ENCODE measurements around the gene TMUB2. TPM values are rescaled to one million over a fixed set of nuclear protein-coding genes. Genes with fewer than 3 reads are reported as not detected.
"Not testable (repeated sequence)": the region's sequence is repeated elsewhere in the genome, so short reads cannot be mapped to it uniquely, and the experiment has no call there.

TMUB2 gene
- total RNA-seq, 2 donors from 2014 or later = 52.2 to 53.1 TPM

DNA sequence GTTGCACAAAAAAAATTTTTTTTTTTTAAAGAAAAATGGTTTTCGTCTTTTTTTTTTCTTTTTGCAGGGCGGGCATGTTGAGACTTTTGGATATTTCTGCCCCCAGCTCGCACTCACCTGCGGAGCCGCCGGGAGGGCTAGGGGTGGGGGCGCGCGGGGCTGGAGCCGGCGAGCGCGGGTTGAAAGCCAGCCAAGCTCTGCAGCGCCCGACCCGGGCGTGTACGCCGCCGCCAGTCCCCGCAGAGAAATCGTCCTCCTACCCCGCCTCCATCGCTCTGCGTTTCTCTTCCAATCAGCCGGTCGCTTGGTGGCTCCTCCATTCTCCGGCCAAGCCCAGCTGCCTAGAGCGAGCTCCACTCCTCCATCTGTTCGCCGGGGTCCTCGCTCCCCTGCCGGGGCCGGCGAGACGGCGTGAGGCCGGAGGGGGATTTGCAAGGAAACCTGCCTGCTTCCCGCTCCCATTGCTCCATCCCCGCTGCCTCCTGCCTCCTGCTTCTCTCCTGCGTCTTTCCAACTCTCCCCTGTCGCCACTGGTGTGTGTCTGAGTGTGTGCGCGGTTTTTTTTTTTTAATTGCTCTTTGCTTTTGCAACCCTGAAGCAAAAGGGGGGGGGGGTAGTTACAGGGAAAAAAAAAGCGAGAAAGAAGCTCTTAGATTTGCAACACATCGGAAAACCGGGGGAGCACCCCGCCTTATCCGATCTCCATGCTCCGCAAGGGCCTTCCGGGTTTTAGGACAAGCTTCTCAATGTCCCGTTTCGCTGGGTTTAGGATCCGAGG, 34.5 kb downstream of the TMUB2 start:
- ATAC-seq (peak; percentile 33), DNase-seq (peak; percentile 43 to 53 (median 48))
- no peaks in the 10 kb centered on the region for H3K27me3 Mint-ChIP-seq
- peak overlapping the region; percentile 93 for H3K27ac Mint-ChIP-seq
- peaks cover 7% of the 10 kb centered on the region for H3K36me3 Mint-ChIP-seq (ENCODE audit: low read depth)
- no peaks in the 10 kb centered on the region for H3K9me3 ChIP-seq (ENCODE audit: control insufficient read depth, low read length, poor library complexity, severe bottlenecking)
- H3K4me3 Mint-ChIP-seq = peak overlapping the region; percentile 99
- peaks cover 26% of the 10 kb centered on the region for H3K4me1 Mint-ChIP-seq

GRCh38 chr17:44221862-44222111, 35.0 kb downstream of the TMUB2 start:
- H3K4me1 Mint-ChIP-seq = peaks cover 21% of the 10 kb centered on the region
- H3K9me3 ChIP-seq (ENCODE audit: control insufficient read depth, low read length, poor library complexity, severe bottlenecking) = no peaks in the 10 kb centered on the region
- peak overlapping the region; percentile 93 for H3K27ac Mint-ChIP-seq
- peaks cover 4% of the 10 kb centered on the region for H3K36me3 Mint-ChIP-seq (ENCODE audit: low read depth)
- H3K27me3 Mint-ChIP-seq = no peaks in the 10 kb centered on the region
- DNase-seq (no peak), ATAC-seq (no peak)
- peak overlapping the region; percentile 99 for H3K4me3 Mint-ChIP-seq

DNA sequence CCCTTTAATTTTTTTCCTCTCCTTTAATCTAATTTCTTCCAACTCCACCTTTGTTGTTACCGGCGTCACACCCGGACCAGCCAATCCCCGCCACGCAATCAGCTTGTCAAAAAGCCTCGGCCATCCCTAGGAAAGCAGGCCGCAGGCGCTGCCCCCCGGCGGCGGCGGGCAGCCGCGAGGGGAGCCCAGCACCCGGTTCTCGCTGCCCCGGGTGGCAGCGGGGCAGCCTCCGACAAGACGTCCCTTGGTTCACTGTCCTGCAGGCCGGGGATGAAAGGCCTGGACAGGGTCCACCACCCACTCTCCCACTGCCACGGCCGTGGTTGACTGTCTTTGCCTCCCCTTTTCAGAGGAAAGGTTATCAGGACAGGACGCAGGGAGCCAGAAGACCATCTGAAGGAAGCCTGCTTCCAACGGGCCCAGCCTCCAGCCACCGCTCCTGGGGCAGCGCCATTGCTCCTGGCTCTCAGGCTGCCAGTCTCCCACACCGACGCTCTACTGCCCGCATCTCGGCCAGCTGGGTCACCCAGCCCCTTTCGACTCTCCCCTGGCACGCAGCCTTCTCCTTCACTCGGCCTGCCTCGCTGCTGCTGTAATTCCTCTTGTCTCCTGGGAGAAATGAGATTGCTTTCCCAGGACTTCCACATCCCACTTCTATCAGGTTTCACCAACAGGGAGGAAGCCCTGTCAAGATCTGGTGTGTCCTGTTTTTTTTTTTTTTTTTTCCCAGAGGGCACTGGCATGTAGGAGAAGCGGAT, 35.5 kb downstream of the TMUB2 start:
- H3K36me3 Mint-ChIP-seq (ENCODE audit: low read depth) = peaks cover 3% of the 10 kb centered on the region
- H3K27me3 Mint-ChIP-seq = no peaks in the 10 kb centered on the region
- DNase-seq (peak in 2 of 3 donors; percentile 25 to 34), ATAC-seq (no peak)
- H3K27ac Mint-ChIP-seq = peak overlapping the region; percentile 93
- peak overlapping the region; percentile 99 for H3K4me3 Mint-ChIP-seq
- no peaks in the 10 kb centered on the region for H3K9me3 ChIP-seq (ENCODE audit: control insufficient read depth, low read length, poor library complexity, severe bottlenecking)
- peaks cover 17% of the 10 kb centered on the region for H3K4me1 Mint-ChIP-seq

GRCh38 chr17:44223541-44224071, 36.8 kb downstream of the TMUB2 start:
- ATAC-seq (no peak), DNase-seq (no peak)
- no peak overlapping the region for H3K27ac Mint-ChIP-seq

GRCh38 chr17:44229090-44229489, 42.3 kb downstream of the TMUB2 start:
- H3K4me1 Mint-ChIP-seq = no peaks in the 10 kb centered on the region

More at GRCh38 chr17:44223541-44224071, 36.8 kb downstream of the TMUB2 start:
- H3K27me3 Mint-ChIP-seq = no peaks in the 10 kb centered on the region
- peaks cover 3% of the 10 kb centered on the region for H3K36me3 Mint-ChIP-seq (ENCODE audit: low read depth)
- H3K4me3 Mint-ChIP-seq = peak overlapping the region; percentile 49
- H3K9me3 ChIP-seq (ENCODE audit: control insufficient read depth, low read length, poor library complexity, severe bottlenecking) = no peaks in the 10 kb centered on the region
- H3K4me1 Mint-ChIP-seq = peaks cover 13% of the 10 kb centered on the region

GRCh38 chr17:44230140-44230539, 43.4 kb downstream of the TMUB2 start:
- H3K36me3 Mint-ChIP-seq (ENCODE audit: low read depth) = no peaks in the 10 kb centered on the region
- H3K4me3 Mint-ChIP-seq = no peak overlapping the region
- peaks cover 5% of the 10 kb centered on the region for H3K4me1 Mint-ChIP-seq
- DNase-seq = no peak
- H3K27me3 Mint-ChIP-seq = peaks cover 1% of the 10 kb centered on the region
- H3K9me3 ChIP-seq (ENCODE audit: control insufficient read depth, low read length, poor library complexity, severe bottlenecking) = no peaks in the 10 kb centered on the region
- H3K27ac Mint-ChIP-seq = no peak overlapping the region
- no peak for ATAC-seq

More at GRCh38 chr17:44229090-44229489, 42.3 kb downstream of the TMUB2 start:
- Mint-ChIP-seq H3K36me3 (ENCODE audit: low read depth) (no peaks in the 10 kb centered on the region), H3K27me3 (no peaks in the 10 kb centered on the region), H3K4me3 (no peak overlapping the region), H3K27ac (no peak overlapping the region)
- DNase-seq (no peak), ATAC-seq (no peak)
- H3K9me3 ChIP-seq (ENCODE audit: control insufficient read depth, low read length, poor library complexity, severe bottlenecking) = no peaks in the 10 kb centered on the region

DNA sequence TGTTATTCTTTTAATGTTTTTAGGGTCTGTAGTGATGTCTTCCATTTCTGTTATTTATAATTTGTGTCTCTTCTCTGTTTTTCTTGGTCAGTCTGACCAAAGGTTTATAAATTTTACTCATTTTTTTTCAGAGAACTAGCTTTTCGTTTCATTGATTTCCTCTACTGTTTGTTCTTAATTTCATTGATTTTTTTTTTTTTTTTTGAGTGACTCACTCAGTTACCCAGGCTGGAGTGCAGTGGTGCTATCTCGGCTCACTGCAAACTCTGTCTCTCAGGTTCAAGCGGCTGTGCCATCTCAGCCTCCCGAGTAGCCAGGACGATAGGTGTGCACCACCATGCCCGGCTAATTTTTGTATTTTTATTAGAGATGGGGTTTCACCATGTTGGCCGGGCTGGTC, 45.3 kb downstream of the TMUB2 start:
- DNase-seq (no peak), ATAC-seq (no peak)
- H3K4me1 Mint-ChIP-seq = peaks cover 6% of the 10 kb centered on the region
- H3K36me3 Mint-ChIP-seq (ENCODE audit: low read depth) = no peaks in the 10 kb centered on the region
- peak overlapping the region; percentile 34 for H3K27ac Mint-ChIP-seq
- peaks cover 5% of the 10 kb centered on the region for H3K27me3 Mint-ChIP-seq
- no peak overlapping the region for H3K4me3 Mint-ChIP-seq
- H3K9me3 ChIP-seq (ENCODE audit: control insufficient read depth, low read length, poor library complexity, severe bottlenecking) = no peaks in the 10 kb centered on the region

GRCh38 chr17:44233582-44233981, 46.8 kb downstream of the TMUB2 start:
- no peak for DNase-seq
- H3K9me3 ChIP-seq (ENCODE audit: control insufficient read depth, low read length, poor library complexity, severe bottlenecking) = no peaks in the 10 kb centered on the region
- Mint-ChIP-seq H3K4me3 (no peak overlapping the region), H3K27ac (no peak overlapping the region), H3K4me1 (peaks cover 6% of the 10 kb centered on the region), H3K27me3 (peaks cover 5% of the 10 kb centered on the region), H3K36me3 (ENCODE audit: low read depth) (no peaks in the 10 kb centered on the region)
- no peak for ATAC-seq

- Mint-ChIP-seq H3K4me3 (no peak overlapping the region), H3K27me3 (peaks cover 5% of the 10 kb centered on the region), H3K36me3 (ENCODE audit: low read depth) (no peaks in the 10 kb centered on the region), H3K4me1 (peaks cover 6% of the 10 kb centered on the region), H3K27ac (no peak overlapping the region)
- DNase-seq (no peak), ATAC-seq (no peak)
- H3K9me3 ChIP-seq (ENCODE audit: control insufficient read depth, low read length, poor library complexity, severe bottlenecking) = no peaks in the 10 kb centered on the region
Measured at GRCh38 chr17:44235583-44235936, 48.8 kb downstream of the TMUB2 start.

DNA sequence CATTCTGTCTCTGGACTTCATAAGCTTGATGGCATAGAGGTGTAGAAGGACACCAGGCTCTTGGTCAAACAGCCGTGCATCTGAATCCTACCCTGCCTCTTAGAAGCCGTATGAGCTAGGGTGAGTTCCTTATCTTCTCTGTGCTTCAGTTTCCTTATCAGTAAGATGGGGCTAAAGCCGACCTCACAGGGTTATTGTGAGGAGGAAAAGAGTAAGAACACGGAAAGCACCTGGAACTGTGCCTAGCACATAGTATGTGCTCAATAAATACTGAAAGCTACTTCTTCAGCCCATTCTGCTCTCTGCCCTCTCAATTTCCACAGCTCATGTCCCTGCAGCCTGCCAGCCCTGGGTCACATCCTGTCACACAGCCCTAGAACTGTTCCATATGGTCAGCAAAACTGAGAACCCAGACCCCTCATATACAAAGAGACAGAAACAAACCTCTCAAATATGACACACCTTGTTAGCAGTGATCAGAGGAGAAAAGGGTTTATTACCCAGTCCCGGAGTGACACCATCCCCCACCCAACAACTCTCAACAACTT, 49.7 kb downstream of the TMUB2 start:
- ATAC-seq = no peak
- no peaks in the 10 kb centered on the region for H3K9me3 ChIP-seq (ENCODE audit: control insufficient read depth, low read length, poor library complexity, severe bottlenecking)
- no peak for DNase-seq
- Mint-ChIP-seq H3K27ac (no peak overlapping the region), H3K4me3 (no peak overlapping the region), H3K36me3 (ENCODE audit: low read depth) (no peaks in the 10 kb centered on the region), H3K4me1 (peaks cover 6% of the 10 kb centered on the region), H3K27me3 (peaks cover 5% of the 10 kb centered on the region)

- not testable (repeated sequence) for ATAC-seq; DNase-seq; H3K4me1 Mint-ChIP-seq; H3K27me3 Mint-ChIP-seq; H3K36me3 Mint-ChIP-seq (ENCODE audit: low read depth); H3K4me3 Mint-ChIP-seq; H3K27ac Mint-ChIP-seq; H3K9me3 ChIP-seq (ENCODE audit: control insufficient read depth, low read length, poor library complexity, severe bottlenecking)
Measured at GRCh38 chr17:44237886-44238285, 51.1 kb downstream of the TMUB2 start.

DNA sequence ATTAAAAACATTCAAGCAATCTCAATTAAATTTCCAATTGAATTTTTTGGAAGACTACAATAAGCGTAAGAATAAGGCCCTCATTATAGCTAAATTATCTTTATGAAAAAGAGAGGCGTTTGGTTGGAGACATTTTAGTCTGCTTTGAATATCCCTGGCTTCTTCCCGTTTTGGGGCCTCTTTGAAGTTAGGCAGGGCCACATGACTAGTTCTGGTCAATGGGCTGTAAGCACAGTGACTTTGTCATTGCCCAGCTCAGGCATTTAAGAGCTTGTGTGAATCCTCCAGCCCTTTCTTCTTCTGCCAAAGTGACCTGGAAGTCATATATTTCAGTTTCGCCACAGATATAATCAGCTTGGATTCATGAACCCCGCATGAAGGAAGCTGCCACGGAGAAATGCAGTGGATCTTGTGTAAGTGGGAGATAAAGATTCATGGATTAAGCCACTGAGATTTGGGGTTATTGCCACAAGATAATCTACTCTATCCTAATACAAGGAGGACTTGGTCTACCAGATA, 54.4 kb downstream of the TMUB2 start:
- Mint-ChIP-seq H3K4me1 (peaks cover 5% of the 10 kb centered on the region), H3K4me3 (no peak overlapping the region), H3K36me3 (ENCODE audit: low read depth) (no peaks in the 10 kb centered on the region), H3K27ac (no peak overlapping the region), H3K27me3 (no peaks in the 10 kb centered on the region)
- no peaks in the 10 kb centered on the region for H3K9me3 ChIP-seq (ENCODE audit: control insufficient read depth, low read length, poor library complexity, severe bottlenecking)
- no peak for ATAC-seq
- no peak for DNase-seq
